D721Med (cell line): ENCODE measurements around the gene FAM131A.

Experiments used
- DNase-seq: peaks from one replicate; pipeline ENCODE4 v3.0.0; 2011; ENCODE audit warnings: low spot score; ENCODE audit not compliant: insufficient read length
- FAIRE-seq: peaks from 2 replicates; lab custom pipeline; 2011; peaks lifted over from hg19 to GRCh38; lab: Jason Lieb, UNC
- CTCF ChIP-seq: IDR thresholded peaks from 2 replicates; pipeline ENCODE4 v1.5.1; 2012; ENCODE audit warnings: mild to moderate bottlenecking, control low read depth; ENCODE audit not compliant: insufficient read depth; ENCODE audit errors: missing control alignments

FAM131A gene

DNA sequence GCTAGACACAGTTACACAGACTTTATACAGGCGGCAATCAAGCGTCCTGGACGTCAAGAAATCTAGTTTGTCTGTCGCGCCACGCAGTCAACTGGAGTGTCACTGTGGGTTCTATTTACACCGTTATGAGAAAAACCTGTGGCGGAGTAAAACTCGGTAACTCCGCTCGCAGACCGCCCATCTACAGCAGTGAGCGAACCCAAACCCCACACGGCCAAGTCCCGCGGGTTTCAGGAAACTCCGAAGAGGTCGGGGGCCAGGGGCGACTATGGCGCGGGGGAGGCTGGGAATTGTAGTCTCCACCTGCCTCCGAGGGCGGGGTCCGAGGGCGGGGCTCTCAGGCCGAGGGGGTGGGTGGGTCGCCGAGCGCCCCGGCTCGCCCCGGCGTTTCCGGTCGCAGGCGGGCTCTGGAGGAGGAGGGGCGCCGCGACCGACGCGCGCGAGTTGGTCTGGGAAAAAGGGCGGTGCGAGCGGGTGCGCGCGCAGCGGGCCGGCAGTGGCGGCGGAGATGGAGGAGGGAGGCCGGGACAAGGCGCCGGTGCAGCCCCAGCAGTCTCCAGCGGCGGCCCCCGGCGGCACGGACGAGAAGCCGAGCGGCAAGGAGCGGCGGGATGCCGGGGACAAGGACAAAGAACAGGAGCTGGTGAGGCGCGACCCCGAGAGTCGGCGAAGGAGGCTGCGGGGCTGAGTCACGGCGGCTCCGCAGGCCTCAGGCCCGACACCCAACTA, 38.5 kb upstream of the FAM131A start, which contains the start of gene PSMD2:
PSMD2 (plus strand) TSS at position 483 of the 729 bp plus-strand sequence; CDS start at position 509, 26 bp downstream.
- FAIRE-seq: no peak
- TF ChIP-seq CTCF: no peak
- peak; percentile 84 for DNase-seq

GRCh38 chr3:184299488-184300377, 37.7 kb upstream of the FAM131A start:
- no peak for TF ChIP-seq CTCF
- DNase-seq: no peak
- no peak for FAIRE-seq

DNA sequence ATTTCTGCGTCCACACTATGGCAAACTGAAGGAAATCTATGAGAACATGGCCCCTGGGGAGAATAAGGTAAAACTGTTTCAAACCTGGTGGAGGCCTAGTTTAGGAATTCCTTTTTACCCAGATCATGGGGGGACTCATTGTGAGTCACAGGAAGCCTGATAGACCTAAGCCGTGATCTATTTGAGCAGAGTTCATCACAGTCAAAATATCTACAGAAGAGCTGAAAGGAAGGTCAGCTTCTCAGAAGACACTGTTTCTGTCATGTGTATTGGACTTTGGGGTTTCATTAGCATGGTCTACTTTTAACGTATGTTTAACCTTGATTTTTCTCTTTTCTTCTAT, 37.1 kb upstream of the FAM131A start:
- no peak for FAIRE-seq
- TF ChIP-seq CTCF: no peak
- DNase-seq: no peak

DNA sequence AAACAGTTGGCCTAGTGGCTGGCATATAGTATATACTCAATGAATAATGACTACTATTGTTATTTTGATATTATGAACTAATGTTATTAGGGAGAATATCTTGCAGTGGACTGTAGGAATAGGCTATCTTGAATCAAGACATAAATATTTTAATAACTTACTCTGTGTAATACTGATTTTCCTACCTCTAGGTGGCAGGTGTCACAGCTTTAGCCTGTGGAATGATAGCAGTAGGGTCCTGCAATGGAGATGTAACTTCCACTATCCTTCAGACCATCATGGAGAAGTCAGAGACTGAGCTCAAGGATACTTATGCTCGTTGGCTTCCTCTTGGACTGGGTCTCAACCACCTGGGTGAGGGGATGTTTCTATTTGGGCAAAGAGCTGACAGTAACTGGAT, 31.8 kb upstream of the FAM131A start:
- DNase-seq (no peak), FAIRE-seq (no peak)
- TF ChIP-seq CTCF: peak; percentile 25

- TF ChIP-seq CTCF: no peak
- FAIRE-seq (no peak), DNase-seq (no peak)
These were observed 30.9 kb upstream of the FAM131A start for GRCh38 chr3:184306341-184306972.

DNA sequence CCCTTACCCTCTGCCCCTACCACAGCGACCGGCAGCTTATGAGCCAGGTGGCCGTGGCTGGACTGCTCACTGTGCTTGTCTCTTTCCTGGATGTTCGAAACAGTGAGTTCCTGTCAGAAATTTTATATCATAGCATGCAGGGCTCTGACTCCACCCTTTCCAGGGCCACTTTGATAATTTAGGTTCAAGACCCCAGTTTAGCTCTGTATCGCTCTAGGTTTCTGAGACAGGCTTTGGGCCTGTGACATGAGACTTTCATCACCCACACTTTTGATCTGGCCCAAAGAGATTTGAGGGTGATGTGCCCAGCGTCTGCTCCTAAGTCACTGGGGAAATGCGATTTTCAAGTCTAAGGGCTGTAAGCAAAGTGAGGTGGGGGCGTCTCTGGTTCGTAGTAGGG, 29.5 kb upstream of the FAM131A start:
- DNase-seq: no peak
- TF ChIP-seq CTCF: no peak
- FAIRE-seq: no peak

DNA sequence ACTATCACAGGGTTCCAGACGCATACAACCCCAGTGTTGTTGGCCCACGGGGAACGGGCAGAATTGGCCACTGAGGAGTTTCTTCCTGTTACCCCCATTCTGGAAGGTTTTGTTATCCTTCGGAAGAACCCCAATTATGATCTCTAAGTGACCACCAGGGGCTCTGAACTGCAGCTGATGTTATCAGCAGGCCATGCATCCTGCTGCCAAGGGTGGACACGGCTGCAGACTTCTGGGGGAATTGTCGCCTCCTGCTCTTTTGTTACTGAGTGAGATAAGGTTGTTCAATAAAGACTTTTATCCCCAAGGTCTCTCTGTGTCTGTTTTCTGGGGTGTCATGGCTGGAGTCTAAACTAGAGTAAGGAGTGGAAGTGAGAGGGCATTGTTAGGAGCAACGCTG, 28.7 kb upstream of the FAM131A start:
- no peak for TF ChIP-seq CTCF
- FAIRE-seq (no peak), DNase-seq (no peak)
